Lower leg skin (tissue), 3 donors: Measurements from ENCODE around the gene TBRG1.

Experiments
- CTCF ChIP-seq, 3 donors: fragments of 450-650 bp; IDR thresholded peaks; one replicate each; pipeline ENCODE4 v1.5.1; 2016; ENCODE audit warnings: antibody characterized with exemption in 3 of 3, mild to moderate bottlenecking in 3 of 3, moderate library complexity in 2 of 3
- POLR2A ChIP-seq, 2 donors: fragments of 450-650 bp; IDR thresholded peaks; one replicate each; pipeline ENCODE4 v1.6.1; 2016 to 2017; ENCODE audit warnings: antibody characterized with exemption in 2 of 2, mild to moderate bottlenecking in 1 of 2, moderate library complexity in 1 of 2

DNA sequence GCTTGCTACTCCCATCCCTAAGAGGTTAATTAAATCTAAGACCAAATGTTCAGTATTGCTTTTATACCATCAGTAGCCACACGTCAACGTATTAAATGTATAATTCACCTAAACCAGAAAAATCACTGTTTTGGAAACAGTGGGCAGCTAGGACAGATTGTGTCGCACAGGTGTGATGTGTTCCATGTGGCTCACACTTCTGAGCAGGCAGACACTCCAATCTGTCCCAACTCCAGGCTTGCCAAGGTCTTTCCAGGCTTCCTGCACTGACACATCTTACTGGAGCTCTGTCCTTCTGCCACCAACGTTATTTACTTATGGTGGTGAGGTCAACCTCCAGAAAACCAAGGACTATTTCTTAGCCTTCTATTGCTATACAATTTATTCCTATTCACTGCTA lies 39.4 kb downstream of the TBRG1 start:
- TF ChIP-seq CTCF (IDR thresholded peaks at IDR 0.05) (no peak), POLR2A (IDR thresholded peaks at IDR 0.05) (no peak)
